WI38 (cell line): ENCODE measurements around the gene ARHGAP4.

Experiments used
- H3K4me3 ChIP-seq: 2 replicates; pipeline ENCODE4 v1.5.1; 2011; ENCODE audit warnings: low read depth, mild to moderate bottlenecking, control low read depth, low read length
- CTCF ChIP-seq: IDR thresholded peaks from 2 replicates; pipeline ENCODE4 v1.5.1; 2012; ENCODE audit warnings: low read depth, mild to moderate bottlenecking, control low read depth, low read length

The ARHGAP4 gene

GRCh38 chrX:153909024-153909979 lies 16.8 kb downstream of the ARHGAP4 start:
- H3K4me3 ChIP-seq, result no peak overlapping the region
- no peak for TF ChIP-seq CTCF

GRCh38 chrX:153908219-153908860 lies 17.7 kb downstream of the ARHGAP4 start:
- H3K4me3 ChIP-seq, result no peak overlapping the region
- TF ChIP-seq CTCF, result no peak

- H3K4me3 ChIP-seq, result no peak overlapping the region
- no peak for TF ChIP-seq CTCF
Measured at GRCh38 chrX:153907456-153907855, 18.6 kb downstream of the ARHGAP4 start.

- no peak overlapping the region for H3K4me3 ChIP-seq
- no peak for TF ChIP-seq CTCF
Measured at GRCh38 chrX:153906126-153906917, 19.7 kb downstream of the ARHGAP4 start.

GRCh38 chrX:153905481-153906095 lies 20.5 kb downstream of the ARHGAP4 start:
- TF ChIP-seq CTCF, result no peak
- H3K4me3 ChIP-seq, result no peak overlapping the region

GRCh38 chrX:153903991-153904957 lies 21.8 kb downstream of the ARHGAP4 start, which contains the start of gene AVPR2:
Gene AVPR2 (plus strand): TSS chrX:153904673. CDS start chrX:153905146, 473 bp downstream.
- no peak within 1 kb of the TSS for H3K4me3 ChIP-seq
- TF ChIP-seq CTCF, result no peak
